ENCODE data around the gene GPR62. TPM values are rescaled to one million over a fixed set of nuclear protein-coding genes. Genes with fewer than 3 reads are reported as not detected.

GPR62 gene
- total RNA-seq, 1 donor from 2014 or later: not detected

Other genes with a start within 250 kb of the GPR62 start
- 1.6 and 2.1 TPM in 2 replicates for gene GRM2, start 248.3 kb upstream of the GPR62 start, total RNA-seq
- not detected in 2 replicates for gene IQCF6, start 176.1 kb upstream of the GPR62 start, total RNA-seq
- not detected in 2 replicates for gene IQCF2, start 93.8 kb upstream of the GPR62 start, total RNA-seq
- not detected in 2 replicates for gene IQCF5, start 79.8 kb upstream of the GPR62 start, total RNA-seq
- not detected in 2 replicates for gene IQCF1, start 52.0 kb upstream of the GPR62 start, total RNA-seq
- gene RRP9, start 13.5 kb upstream of the GPR62 start, total RNA-seq: 37.5 and 37.7 TPM in 2 replicates
- 14.0 and 18.8 TPM in 2 replicates for gene PARP3, start 13.0 kb upstream of the GPR62 start, total RNA-seq
- 22.3 and 23.6 TPM in 2 replicates for gene PCBP4, start 12.1 kb downstream of the GPR62 start, total RNA-seq
- 33.0 and 34.3 TPM in 2 replicates for gene ABHD14B, start 18.7 kb downstream of the GPR62 start, total RNA-seq
- 10.5 and 11.5 TPM in 2 replicates for gene ABHD14A, start 19.7 kb downstream of the GPR62 start, total RNA-seq
- 21.2 and 23.1 TPM in 2 replicates for gene ACY1, start 28.2 kb downstream of the GPR62 start, total RNA-seq
- gene RPL29, start 40.5 kb downstream of the GPR62 start, total RNA-seq: 1,242 and 1,243 TPM in 2 replicates
- 40.7 and 41.2 TPM in 2 replicates for gene DUSP7, start 101.2 kb downstream of the GPR62 start, total RNA-seq
- 16.8 and 19.6 TPM in 2 replicates for gene POC1A, start 199.0 kb downstream of the GPR62 start, total RNA-seq
- 78.5 and 81.4 TPM in 2 replicates for gene ALAS1, start 242.8 kb downstream of the GPR62 start, total RNA-seq